OCI-LY7 (cell line): ENCODE measurements around the gene SLC25A11. TPM values are rescaled to one million over a fixed set of nuclear protein-coding genes. Genes with fewer than 3 reads are reported as not detected.

Experiments used
- BruUV-seq: library from RNA; stranded (reverse); fragments of 400-500 nt; replicated peaks from 2 replicates; lab custom pipeline; 2021; lab: Mats Ljungman, UMichigan
- CTCF ChIA-PET: fragments of 300-600 bp; sonication (Branson Sonifier 250); formaldehyde crosslinking; loops from one replicate; lab custom pipeline; 2022; ENCODE audit warnings: antibody characterized with exemption; ENCODE audit not compliant: unreplicated experiment; lab: Charles Lee
- POLR2A ChIA-PET: fragments of 300-600 bp; sonication (Branson Sonifier 250); formaldehyde crosslinking; loops from one replicate; lab custom pipeline; 2022; ENCODE audit warnings: antibody characterized with exemption; lab: Charles Lee
- DNase-seq: peaks from one replicate; pipeline ENCODE4 v3.0.0-alpha.2; 2015; ENCODE audit warnings: low spot score
- H2AFZ ChIP-seq: fragments of 200-600 bp; sonication (generic), shearing (Covaris generic); 2 replicates; pipeline ENCODE4 v1.6.1; 2014; ENCODE audit warnings: mild to moderate bottlenecking, antibody characterized with exemption, low read length, moderate library complexity
- H3K27ac ChIP-seq: fragments of 200-600 bp; sonication (generic); 2 replicates; pipeline ENCODE4 v1.5.1; 2014; ENCODE audit warnings: mixed run types, low read depth, mild to moderate bottlenecking, moderate library complexity, low read length, inconsistent platforms; ENCODE audit not compliant: poor library complexity, severe bottlenecking
- H3K36me3 ChIP-seq: fragments of 200-600 bp; sonication (generic); 2 replicates; pipeline ENCODE4 v1.6.1; 2014; ENCODE audit warnings: mild to moderate bottlenecking, antibody characterized with exemption, low read length, moderate library complexity, mixed read lengths; ENCODE audit not compliant: insufficient read depth
- H3K4me1 ChIP-seq: fragments of 200-600 bp; sonication (generic); 2 replicates; pipeline ENCODE4 v1.5.1; 2014; ENCODE audit warnings: mild to moderate bottlenecking, low read length; ENCODE audit not compliant: insufficient read depth, poor library complexity, severe bottlenecking
- H3K4me2 ChIP-seq: fragments of 200-600 bp; sonication (generic); 2 replicates; pipeline ENCODE4 v1.6.1; 2014; ENCODE audit warnings: mild to moderate bottlenecking, low read length
- H3K4me3 ChIP-seq: fragments of 200-600 bp; sonication (generic); 2 replicates; pipeline ENCODE4 v1.5.1; 2014; ENCODE audit warnings: mild to moderate bottlenecking, low read depth, low read length; ENCODE audit not compliant: poor library complexity, severe bottlenecking
- H3K79me2 ChIP-seq: fragments of 200-600 bp; sonication (generic); 2 replicates; pipeline ENCODE4 v1.6.1; 2016; ENCODE audit warnings: low read depth, mild to moderate bottlenecking, low read length, moderate library complexity, mixed read lengths; ENCODE audit not compliant: insufficient read depth
- H3K9me2 ChIP-seq: fragments of 200-600 bp; sonication (generic); 2 replicates; pipeline ENCODE4 v1.6.1; 2016; ENCODE audit warnings: mild to moderate bottlenecking, low read length, mixed read lengths; ENCODE audit not compliant: insufficient read depth
- H3K9me3 ChIP-seq: fragments of 200-600 bp; sonication (generic); 2 replicates; pipeline ENCODE4 v1.6.1; 2014; ENCODE audit warnings: mild to moderate bottlenecking, mixed run types, low read length, mixed read lengths
- H4K20me1 ChIP-seq: fragments of 200-600 bp; sonication (generic); 2 replicates; pipeline ENCODE4 v1.6.1; 2014; ENCODE audit warnings: mild to moderate bottlenecking, antibody characterized with exemption, low read length, moderate library complexity, mixed read lengths; ENCODE audit not compliant: insufficient read depth
- CTCF ChIP-seq: fragments of 200-600 bp; sonication (generic); conservative IDR thresholded peaks from 2 replicates; pipeline ENCODE4 v1.5.1; 2014; ENCODE audit warnings: mild to moderate bottlenecking, antibody characterized with exemption, low read length, moderate library complexity, mixed read lengths
- EZH2phosphoT487 ChIP-seq: fragments of 200-600 bp; sonication (generic); IDR thresholded peaks from 2 replicates; pipeline ENCODE4 v1.6.1; 2018; ENCODE audit warnings: low read depth, borderline replicate concordance, mild to moderate bottlenecking, mixed run types, antibody characterized with exemption, low read length, moderate library complexity, mixed read lengths
- intact Hi-C: fragments of 100-400 bp; cut with micrococcal nuclease; formaldehyde crosslinking; loops from one replicate; pipeline ENCODE4 v1.10.0; 2022; ENCODE audit not compliant: unreplicated experiment
- total RNA-seq, 2 experiments: library from RNA; depleted of rRNA in 1 of 2; stranded (reverse); fragments of >200 nt in 1 of 2; shearing (Covaris generic) in 1 of 2; gene quantifications; 2 replicates each; pipeline ENCODE4 v1.2.3, GENCODE V29; 2014 to 2022

The SLC25A11 gene
- total RNA-seq, 2 experiments from 2014 or later: 68.2 to 80.6 TPM

- intact Hi-C loops: no loop called here
- Histone ChIP-seq H3K4me3 (peak overlapping the region; percentile 95), H3K9me2 (no peaks in the 10 kb centered on the region), H3K4me2 (peak overlapping the region; percentile 97), H2AFZ (peak overlapping the region; percentile 53; the same call in 1 of the 2 replicates), H3K9me3 (no peaks in the 10 kb centered on the region), H3K79me2 (peaks cover 50% of the 10 kb centered on the region), H3K27ac (peak overlapping the region; percentile 90), H3K36me3 (peaks cover 66% of the 10 kb centered on the region), H3K4me1 (peaks cover 42% of the 10 kb centered on the region), H4K20me1 (no peaks in the 10 kb centered on the region)
- TF ChIP-seq EZH2phosphoT487 (no peak), CTCF (no peak)
- no TSS peak for BruUV-seq
- peak; percentile 56 for DNase-seq
- ChIA-PET POLR2A (interaction anchor here (0.8 to 2.4 kb wide), 5 partner anchors 10 to 113 kb away, joined by 3 to 20 read pairs (median 5); partner anchors contain the start of genes ENO3 and SPAG7), CTCF (no interaction called here)
Measured at GRCh38 chr17:4938688-4939545, 929 bp downstream of the SLC25A11 start.

GRCh38 chr17:4938069-4938491 is 1.8 kb downstream of the SLC25A11 start:
- Histone ChIP-seq H3K79me2 (peaks cover 42% of the 10 kb centered on the region), H3K27ac (no peak overlapping the region), H3K4me3 (peak overlapping the region; percentile 95), H3K4me2 (peak overlapping the region; percentile 97), H3K36me3 (peaks cover 58% of the 10 kb centered on the region), H2AFZ (no peak overlapping the region), H3K9me2 (no peaks in the 10 kb centered on the region), H3K4me1 (peaks cover 33% of the 10 kb centered on the region), H3K9me3 (no peaks in the 10 kb centered on the region), H4K20me1 (no peaks in the 10 kb centered on the region)
- no TSS peak for BruUV-seq
- no peak for DNase-seq
- intact Hi-C loops: no loop called here
- TF ChIP-seq EZH2phosphoT487: no peak
- TF ChIP-seq CTCF: no peak
- ChIA-PET POLR2A (no interaction called here), CTCF (no interaction called here)

GRCh38 chr17:4937553-4937952 is 2.3 kb downstream of the SLC25A11 start:
- no peak for TF ChIP-seq CTCF
- TF ChIP-seq EZH2phosphoT487: no peak
- no peak overlapping the region for H3K4me3 ChIP-seq
- H3K9me2 ChIP-seq: no peaks in the 10 kb centered on the region
- no peak overlapping the region for H2AFZ ChIP-seq
- H3K79me2 ChIP-seq: peaks cover 36% of the 10 kb centered on the region
- POLR2A ChIA-PET: no interaction called here
- no peaks in the 10 kb centered on the region for H3K9me3 ChIP-seq
- peaks cover 28% of the 10 kb centered on the region for H3K4me1 ChIP-seq
- BruUV-seq: TSS peak; percentile 23
- H4K20me1 ChIP-seq: no peaks in the 10 kb centered on the region
- DNase-seq: no peak
- peaks cover 53% of the 10 kb centered on the region for H3K36me3 ChIP-seq
- intact Hi-C loops: no loop called here
- no peak overlapping the region for H3K27ac ChIP-seq
- CTCF ChIA-PET: no interaction called here
- no peak overlapping the region for H3K4me2 ChIP-seq
